ENCODE data around the gene TSC22D3.
A peak's percentile ranks its signal among the peaks of the same experiment; 100 is the strongest.
"Not testable (repeated sequence)": the region's sequence is repeated elsewhere in the genome, so short reads cannot be mapped to it uniquely, and the experiment has no call there.

The TSC22D3 gene

DNA sequence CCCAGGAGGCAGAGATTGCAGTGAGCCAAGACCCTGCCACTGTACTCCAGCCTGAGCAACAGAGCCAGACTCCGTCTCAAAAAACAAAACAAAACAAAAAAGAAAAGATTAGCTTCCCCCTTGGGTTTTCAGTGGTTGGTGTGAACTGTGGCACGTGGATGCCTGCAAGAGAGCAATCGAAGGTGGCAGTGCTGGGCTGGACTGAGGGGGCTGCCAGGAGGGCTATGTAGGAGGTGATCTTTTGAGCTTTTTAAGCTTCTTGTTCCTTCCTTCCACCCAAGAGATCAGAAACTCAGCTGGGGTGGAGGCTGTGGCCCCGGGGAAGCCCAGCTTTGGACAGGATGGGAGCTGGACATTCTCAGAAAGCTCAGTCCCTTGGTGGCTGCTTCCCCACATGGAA, 97.7 kb downstream of the TSC22D3 start:
- DNase-seq, result no peak

DNA sequence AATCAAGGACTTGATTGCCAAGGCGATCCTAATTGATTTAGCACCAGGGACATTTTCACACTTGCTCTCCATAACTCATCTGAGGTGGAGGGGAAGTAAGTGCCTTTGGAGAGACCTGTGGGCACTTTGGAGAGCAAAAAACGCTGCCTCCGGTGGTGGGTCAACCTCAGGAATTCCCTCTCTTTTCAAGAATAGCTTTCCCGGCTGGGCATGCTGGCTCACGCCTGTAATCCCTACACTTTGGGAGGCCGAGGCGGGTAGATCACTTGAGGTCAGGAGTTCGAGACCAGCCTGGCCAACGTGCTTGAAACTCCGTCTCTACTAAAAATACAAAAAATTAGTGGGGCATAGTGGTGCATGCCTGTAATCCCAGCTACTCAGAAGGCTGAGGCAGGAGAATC, 98.1 kb downstream of the TSC22D3 start:
- DNase-seq, result no peak

DNA sequence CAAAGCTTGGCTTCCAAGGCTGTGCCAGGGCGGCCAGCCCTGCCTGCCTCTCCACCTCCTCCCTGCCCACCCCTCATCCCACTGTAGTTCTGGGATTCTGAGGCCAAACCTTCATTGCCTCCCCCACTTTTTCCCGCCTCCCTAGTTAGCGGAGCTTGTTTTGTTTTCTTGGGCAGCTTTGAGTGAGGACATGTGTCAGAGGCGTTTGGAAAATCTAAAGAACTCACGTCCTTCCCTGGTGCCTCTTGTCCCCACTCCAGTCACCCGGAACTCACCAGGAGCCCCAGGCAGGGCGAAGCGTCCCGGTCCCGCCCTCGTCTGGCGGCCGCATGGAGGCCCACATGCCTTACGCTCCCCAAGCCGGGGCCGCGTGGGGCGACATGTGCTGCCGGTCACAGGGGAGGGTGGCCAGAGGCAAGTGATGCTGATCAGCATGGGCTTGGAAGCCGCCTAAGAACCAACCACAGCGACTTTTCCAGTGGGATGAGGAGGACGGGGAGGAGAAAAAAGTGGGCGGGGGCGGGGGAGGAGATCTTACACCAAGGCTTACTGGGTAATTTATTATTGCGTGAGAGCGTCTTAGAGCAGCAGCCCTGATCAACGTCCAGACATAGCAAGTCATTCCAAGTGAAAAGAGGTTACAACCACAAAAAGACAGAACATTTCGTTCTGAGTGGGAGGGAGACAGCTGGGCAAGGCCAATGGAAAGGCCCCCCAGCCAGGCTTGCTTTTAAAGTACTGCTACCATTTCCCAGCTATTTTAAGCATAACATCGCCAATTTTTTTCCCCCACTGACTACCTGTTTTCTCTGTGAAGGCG, 98.8 kb downstream of the TSC22D3 start:
- peak in 1 of 2 experiments; percentile 9 for DNase-seq

DNA sequence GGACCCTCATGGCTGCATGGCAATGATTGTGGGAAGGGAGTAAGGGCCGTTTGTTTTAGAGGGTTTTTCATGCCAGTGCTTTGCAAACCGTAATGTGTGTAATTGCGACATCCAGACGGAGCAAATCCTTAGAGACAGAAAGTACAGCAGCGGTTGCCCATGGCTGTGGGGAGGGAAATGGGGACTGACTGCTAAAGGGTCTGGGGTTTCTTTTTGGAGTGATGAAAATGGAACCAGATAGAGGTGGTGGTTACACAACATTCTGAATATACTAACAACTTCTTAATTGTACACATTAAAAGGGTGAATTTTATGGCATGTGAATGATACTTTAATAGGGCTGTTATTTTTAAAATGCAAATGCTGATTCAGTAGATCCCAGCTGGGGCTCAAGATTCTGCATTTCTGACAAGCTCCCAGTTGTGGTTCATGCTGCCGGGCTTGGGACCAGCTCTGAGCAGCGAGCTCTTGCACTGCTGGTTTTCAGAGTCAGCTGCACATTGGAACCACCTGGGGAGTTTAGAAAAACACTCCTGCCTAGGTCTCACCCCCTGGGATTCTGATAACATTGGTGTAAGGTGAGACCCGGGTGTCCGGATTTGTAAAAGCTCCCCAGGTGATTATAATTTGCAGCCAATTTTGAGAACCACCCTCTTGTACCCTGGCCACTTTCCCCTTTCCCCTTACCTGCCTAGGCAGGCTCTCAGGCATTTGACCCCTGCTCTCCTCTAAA, 99.6 kb downstream of the TSC22D3 start:
- DNase-seq, result no peak

DNA sequence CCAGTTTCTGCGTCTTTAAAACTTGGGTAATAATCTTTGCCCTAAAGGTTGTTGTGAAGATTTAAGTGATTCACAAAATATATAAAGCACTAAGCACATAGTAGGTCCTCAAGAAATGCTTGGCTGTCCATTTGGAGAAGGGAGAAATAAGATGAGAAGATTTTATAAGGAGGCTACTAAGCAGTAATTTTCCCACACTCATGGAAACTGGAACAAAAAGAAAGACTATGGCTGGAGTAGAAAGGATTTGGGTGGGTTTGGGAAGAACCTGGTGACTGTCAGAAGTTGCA, 100.3 kb downstream of the TSC22D3 start:
- no peak for DNase-seq

DNA sequence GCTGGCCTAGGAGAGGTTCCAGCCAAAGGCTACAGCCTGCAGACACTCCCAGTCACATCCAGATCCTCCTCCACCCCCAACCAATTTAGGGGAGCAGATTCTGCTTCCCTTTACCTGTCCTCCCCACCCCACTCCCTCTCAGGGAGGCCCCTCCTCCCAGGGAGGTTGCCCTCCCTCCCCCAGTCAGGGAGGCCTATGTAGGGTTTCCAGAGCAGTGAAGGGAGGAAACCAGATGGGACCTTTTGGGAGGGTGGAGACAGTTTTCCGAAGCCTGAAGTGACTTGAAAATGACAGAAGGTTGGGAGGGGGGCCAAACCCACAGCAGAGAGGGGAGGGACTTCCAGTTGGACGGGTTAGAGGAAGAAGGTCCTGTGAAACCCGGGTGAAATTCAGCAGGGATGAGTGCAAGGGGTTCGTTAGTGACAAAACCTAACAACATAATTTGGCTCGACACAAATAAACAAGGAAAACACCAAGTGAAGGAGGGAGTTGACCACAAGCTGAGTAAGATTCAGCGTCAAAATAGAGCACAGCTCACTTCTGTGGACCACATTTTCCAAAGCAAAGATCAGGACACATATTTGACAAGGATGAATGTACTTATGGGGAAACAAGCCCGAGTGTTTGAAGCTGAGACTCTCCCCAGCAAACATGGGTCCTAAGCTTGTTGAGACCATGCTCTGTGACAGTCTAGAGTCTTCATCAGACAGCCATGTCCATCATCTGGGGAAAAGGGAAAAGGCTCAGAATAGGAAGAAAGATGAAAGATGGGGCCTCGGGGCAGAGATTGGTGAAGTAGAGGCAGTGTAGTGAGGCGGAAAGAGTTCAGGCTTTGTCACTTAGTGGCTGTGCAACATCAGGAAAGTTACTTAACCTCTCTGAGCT, 100.9 kb downstream of the TSC22D3 start:
- peak in 1 of 2 experiments; percentile 53 for DNase-seq

DNA sequence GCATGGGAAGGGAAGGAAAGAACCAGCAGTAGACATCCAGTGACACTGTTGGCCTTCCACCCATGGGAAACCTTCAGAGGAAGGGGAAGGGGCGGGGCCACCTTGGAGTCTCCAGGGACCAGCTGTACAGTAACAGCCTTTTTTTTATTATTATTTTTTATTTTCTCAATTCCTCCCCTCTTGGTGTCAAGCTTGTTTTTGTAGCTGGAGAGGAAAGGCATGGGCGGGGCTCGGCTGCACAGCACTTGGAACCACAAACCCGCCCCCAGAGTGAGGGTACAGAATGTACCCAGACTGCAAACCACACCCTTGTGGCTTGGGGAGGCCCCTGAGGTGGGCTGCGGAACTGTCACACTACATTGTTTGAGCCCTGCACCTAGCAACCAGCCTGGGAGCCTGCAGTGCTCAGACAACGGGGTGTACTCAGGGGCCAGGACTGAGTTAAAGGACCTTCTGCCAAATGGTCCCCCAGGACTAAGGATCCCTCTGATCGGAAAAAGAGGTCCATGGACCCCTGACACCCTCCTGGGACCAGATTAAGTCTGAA, 101.6 kb downstream of the TSC22D3 start:
- DNase-seq, result no peak

DNA sequence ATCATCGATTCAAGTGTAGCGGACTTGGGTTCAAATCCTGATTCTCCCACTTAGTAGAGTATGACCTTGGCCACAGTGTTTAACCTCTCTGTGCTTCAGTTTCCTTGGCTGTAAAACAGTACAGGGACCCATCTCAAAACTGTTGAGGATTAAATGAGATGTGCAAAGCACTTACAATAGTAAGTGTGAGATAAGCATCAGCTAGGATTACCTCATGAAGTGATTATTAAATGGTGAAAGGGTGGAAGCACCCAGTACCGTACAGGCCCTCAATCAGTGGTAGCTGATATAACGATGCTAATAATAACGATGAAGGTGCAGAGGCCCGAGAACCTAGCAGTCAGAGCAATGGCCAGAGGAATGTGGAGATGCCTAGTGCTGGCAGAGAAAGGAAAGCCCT, 102.2 kb downstream of the TSC22D3 start:
- no peak for DNase-seq

DNA sequence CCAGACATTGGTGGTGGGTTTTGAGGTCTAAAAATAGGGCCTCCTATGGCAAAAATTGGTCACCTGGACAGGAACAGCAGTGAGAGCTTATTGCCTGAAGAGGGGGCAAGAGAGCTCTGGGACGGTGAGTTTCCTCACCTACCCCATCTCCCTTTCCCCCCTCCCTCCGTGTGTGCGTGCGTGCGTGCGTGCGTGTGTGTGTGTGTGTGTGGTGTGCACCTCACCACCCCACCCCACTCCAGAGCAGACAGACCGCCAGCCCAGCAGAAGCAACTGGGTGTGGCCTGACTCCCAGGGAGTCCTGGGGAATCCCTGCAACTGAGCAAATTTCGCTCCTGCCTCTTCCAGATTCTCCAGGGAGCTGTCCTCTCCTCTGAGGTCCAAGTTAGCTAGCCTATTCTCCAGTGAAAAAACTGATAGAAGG, 102.6 kb downstream of the TSC22D3 start:
- DNase-seq, result no peak

DNA sequence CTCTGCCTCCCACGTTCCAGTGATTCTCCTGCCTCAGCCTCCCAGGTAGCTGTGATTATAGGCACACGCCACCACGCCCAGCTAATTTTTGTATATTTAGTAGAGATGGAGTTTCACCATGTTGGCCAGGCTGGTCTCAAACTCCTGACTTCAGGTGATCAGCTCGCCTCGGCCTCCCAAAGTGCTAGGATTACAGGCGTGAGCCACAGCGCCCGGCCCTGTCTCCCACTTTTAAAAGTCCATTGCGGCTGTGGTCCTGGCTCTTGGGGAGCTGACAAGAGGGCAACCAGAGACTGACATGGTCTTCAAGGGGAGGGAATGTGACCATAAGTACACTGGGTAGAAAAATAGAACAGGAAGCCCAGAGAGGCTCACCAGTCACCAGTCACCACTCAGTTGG, 104.3 kb downstream of the TSC22D3 start:
- DNase-seq, result not testable (repeated sequence)

DNA sequence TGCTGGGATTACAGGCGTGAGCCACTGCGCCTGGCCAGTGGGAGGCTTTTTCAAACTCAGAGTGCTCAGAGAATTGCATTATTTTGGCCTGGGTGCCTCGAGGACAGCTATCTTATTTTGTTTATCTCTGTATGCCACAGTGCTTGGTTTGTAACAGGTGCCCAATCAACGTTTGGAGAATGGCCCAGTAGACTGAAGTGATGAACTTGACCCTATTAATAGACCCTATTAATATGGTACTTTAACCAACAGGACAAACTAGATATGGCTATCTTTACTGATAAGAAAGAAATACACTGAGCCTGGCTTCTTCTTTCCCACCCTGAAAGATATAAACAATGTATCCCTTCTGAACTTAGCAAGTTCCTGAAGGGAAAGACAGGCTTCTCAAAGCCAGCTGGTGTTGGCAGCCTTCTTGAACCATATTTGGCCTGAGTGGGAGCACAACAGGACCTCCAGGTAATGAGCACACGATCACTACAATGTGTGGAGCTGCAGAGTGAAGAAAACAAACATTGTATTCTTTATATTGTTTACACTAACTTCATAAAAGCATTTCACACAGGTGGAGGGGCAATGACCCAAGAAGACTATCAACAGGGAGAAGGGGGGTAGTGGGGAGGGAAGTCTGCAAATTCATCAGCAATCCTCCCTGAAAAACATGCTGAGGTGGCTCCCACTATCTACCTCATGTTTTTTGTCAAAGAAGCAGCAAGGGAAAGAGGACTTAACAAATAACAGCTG, 105.5 kb downstream of the TSC22D3 start:
- DNase-seq, result peak in 1 of 2 experiments; percentile 41

DNA sequence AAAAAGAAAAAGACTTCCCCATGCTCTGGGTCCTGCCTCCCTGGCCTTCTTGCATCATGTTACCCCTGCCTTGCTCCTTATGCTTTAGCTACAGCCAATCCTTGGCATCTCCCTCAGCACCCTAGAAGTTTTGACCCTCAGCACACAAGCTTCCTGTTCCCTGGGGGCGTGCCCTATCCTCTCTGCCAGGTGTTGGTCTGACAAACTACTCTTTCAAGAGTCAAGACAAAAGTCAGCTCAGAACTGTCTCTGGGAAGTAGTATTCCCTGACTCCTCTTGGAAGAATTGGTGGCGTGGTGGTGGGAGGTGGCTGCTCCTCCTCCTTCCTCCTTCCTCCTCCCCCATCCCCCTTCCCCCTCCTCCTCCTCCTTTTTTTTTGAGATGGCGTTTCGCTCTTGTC, 106.3 kb downstream of the TSC22D3 start:
- DNase-seq, result no peak

DNA sequence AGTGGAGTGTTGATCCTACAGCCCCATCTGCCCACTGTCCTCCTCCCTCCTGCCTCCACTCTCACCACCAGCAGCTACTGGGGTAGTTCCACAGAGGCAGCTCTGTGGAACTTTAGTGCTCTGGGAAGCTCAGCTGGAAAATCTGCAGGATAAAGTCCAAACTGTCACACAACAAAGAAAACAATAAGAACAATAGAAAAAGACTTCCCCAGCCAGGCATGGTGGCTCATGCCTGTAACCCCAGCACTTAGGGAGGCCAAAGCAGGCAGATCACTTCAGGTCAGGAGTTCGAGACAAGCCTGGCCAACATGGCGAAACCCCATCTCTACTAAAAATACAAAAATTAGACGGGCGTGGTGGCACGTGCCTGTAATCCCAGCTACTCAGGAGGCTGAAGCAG, 106.9 kb downstream of the TSC22D3 start:
- not testable (repeated sequence) for DNase-seq

DNA sequence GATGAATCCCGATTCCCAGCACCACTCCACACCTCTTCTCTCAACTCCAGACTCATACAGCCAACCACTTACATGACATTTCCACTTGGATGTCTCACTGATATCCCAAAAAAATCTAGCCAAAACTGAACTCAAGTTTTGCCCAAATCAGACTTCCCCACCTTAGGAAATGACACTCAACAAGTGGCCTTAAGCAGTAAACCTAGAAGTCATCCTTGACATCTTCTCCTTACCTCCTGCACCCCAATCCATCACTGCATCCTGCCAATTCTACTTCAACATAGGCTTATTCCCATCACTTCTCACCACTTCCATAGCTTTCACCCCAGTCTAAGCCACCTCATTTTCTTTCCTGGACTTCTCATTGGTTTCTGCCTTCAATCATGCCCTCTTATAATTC, 108.2 kb downstream of the TSC22D3 start:
- no peak for DNase-seq

DNA sequence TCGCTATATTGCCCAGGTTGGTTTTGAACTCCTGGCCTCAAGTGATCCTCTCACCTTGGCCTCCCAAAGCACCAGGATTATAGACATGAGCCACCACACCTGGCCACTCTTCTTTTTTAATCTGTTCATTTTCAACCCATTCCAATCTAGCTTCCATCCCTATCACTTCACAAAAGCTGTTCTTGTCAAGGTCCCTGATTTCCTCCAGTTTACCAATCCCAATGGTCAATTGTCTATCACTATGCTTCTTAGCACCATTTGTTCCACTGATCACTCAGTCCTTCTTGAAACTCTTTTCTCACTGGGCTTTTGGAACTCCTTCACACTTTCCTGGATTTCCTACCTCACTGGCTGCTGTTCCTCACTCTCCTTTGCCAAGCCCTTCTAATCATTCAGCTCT, 108.7 kb downstream of the TSC22D3 start:
- DNase-seq, result no peak
